ENCODE results near the gene CYS1. TPM values are rescaled to one million over a fixed set of nuclear protein-coding genes. Genes with fewer than 3 reads are reported as not detected.
A peak's percentile ranks its signal among the peaks of the same experiment; 100 is the strongest.

CYS1 gene
- total and polyA plus RNA-seq, 2 of the 13 experiments (the other 11 are each of a cell fraction or from before 2014, with no cell fraction given) = 0.04 TPM; not detected in 1

DNA sequence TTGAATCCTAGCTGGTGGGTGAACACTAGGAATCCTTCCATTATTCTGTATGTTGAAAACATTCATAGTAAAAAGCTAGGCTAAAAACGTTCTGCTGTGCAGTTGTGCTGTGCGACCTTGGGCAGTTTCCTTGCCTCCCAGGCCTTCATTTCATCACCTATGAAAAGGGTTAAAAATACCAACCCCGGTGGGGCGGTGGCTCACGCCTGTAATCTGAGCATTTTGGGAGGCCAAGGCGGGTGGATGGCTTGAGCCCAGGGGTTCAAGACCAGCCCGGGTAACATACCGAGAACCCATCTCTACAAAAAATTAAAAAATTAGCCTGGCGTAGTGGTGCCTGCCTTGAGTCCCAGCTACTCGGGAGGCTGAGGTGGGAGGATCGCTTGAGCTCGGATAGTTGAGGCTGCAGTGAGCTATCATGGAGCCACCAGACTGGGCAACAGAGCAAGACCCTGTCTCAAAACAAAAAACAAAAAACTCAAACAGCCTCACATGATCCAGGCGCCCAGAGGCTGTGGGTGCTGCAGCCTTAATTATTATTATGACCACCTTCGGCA is 39.5 kb upstream of the CYS1 start (continued):
- TF ChIP-seq, protein P1, sequence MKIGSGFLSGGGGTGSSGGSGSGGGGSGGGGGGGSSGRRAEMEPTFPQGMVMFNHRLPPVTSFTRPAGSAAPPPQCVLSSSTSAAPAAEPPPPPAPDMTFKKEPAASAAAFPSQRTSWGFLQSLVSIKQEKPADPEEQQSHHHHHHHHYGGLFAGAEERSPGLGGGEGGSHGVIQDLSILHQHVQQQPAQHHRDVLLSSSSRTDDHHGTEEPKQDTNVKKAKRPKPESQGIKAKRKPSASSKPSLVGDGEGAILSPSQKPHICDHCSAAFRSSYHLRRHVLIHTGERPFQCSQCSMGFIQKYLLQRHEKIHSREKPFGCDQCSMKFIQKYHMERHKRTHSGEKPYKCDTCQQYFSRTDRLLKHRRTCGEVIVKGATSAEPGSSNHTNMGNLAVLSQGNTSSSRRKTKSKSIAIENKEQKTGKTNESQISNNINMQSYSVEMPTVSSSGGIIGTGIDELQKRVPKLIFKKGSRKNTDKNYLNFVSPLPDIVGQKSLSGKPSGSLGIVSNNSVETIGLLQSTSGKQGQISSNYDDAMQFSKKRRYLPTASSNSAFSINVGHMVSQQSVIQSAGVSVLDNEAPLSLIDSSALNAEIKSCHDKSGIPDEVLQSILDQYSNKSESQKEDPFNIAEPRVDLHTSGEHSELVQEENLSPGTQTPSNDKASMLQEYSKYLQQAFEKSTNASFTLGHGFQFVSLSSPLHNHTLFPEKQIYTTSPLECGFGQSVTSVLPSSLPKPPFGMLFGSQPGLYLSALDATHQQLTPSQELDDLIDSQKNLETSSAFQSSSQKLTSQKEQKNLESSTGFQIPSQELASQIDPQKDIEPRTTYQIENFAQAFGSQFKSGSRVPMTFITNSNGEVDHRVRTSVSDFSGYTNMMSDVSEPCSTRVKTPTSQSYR (CRISPR knock-in tag; IDR thresholded peaks at IDR 0.05; ENCODE audit: borderline replicate concordance) = no peak
- TF ChIP-seq ZNF556 (CRISPR knock-in tag; IDR thresholded peaks at IDR 0.05; ENCODE audit: borderline replicate concordance) (0 out of 2 replicates have a peak, but pooled peaks have one; percentile 5), AGO1 (IDR thresholded peaks at IDR 0.05; ENCODE audit: low read depth, low read length, poor library complexity, severe bottlenecking) (no peak), ZNF121 (CRISPR knock-in tag; IDR thresholded peaks at IDR 0.05) (peak; percentile 100), FIP1L1 (IDR thresholded peaks at IDR 0.05; ENCODE audit: borderline replicate concordance, insufficient read depth, low read depth, low read length) (0 out of 2 replicates have a peak, but pooled peaks have one; percentile 8), TGIF2 (CRISPR knock-in tag; IDR thresholded peaks at IDR 0.05) (no peak), SOX5 (CRISPR knock-in tag; IDR thresholded peaks at IDR 0.05; ENCODE audit: borderline replicate concordance) (no peak), ZKSCAN8 (CRISPR knock-in tag; IDR thresholded peaks at IDR 0.05; ENCODE audit: borderline replicate concordance) (no peak), U2AF2 (IDR thresholded peaks at IDR 0.05; ENCODE audit: low read depth, low read length) (no peak)
- TF ChIP-seq, protein P2, sequence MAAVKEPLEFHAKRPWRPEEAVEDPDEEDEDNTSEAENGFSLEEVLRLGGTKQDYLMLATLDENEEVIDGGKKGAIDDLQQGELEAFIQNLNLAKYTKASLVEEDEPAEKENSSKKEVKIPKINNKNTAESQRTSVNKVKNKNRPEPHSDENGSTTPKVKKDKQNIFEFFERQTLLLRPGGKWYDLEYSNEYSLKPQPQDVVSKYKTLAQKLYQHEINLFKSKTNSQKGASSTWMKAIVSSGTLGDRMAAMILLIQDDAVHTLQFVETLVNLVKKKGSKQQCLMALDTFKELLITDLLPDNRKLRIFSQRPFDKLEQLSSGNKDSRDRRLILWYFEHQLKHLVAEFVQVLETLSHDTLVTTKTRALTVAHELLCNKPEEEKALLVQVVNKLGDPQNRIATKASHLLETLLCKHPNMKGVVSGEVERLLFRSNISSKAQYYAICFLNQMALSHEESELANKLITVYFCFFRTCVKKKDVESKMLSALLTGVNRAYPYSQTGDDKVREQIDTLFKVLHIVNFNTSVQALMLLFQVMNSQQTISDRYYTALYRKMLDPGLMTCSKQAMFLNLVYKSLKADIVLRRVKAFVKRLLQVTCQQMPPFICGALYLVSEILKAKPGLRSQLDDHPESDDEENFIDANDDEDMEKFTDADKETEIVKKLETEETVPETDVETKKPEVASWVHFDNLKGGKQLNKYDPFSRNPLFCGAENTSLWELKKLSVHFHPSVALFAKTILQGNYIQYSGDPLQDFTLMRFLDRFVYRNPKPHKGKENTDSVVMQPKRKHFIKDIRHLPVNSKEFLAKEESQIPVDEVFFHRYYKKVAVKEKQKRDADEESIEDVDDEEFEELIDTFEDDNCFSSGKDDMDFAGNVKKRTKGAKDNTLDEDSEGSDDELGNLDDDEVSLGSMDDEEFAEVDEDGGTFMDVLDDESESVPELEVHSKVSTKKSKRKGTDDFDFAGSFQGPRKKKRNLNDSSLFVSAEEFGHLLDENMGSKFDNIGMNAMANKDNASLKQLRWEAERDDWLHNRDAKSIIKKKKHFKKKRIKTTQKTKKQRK (IDR thresholded peaks at IDR 0.05; ENCODE audit: low read length) = no peak
- TF ChIP-seq, protein P3, sequence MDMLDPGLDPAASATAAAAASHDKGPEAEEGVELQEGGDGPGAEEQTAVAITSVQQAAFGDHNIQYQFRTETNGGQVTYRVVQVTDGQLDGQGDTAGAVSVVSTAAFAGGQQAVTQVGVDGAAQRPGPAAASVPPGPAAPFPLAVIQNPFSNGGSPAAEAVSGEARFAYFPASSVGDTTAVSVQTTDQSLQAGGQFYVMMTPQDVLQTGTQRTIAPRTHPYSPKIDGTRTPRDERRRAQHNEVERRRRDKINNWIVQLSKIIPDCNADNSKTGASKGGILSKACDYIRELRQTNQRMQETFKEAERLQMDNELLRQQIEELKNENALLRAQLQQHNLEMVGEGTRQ (IDR thresholded peaks at IDR 0.05; ENCODE audit: low read depth, low read length) = no peak
- TF ChIP-seq, protein P3 (CRISPR knock-in tag; IDR thresholded peaks at IDR 0.05; ENCODE audit: borderline replicate concordance) = 0 out of 2 replicates have a peak, but pooled peaks have one; percentile 13
- TF ChIP-seq, protein P4, sequence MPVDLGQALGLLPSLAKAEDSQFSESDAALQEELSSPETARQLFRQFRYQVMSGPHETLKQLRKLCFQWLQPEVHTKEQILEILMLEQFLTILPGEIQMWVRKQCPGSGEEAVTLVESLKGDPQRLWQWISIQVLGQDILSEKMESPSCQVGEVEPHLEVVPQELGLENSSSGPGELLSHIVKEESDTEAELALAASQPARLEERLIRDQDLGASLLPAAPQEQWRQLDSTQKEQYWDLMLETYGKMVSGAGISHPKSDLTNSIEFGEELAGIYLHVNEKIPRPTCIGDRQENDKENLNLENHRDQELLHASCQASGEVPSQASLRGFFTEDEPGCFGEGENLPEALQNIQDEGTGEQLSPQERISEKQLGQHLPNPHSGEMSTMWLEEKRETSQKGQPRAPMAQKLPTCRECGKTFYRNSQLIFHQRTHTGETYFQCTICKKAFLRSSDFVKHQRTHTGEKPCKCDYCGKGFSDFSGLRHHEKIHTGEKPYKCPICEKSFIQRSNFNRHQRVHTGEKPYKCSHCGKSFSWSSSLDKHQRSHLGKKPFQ (CRISPR knock-in tag; IDR thresholded peaks at IDR 0.05; ENCODE audit: insufficient replicate concordance) = no peak
- TF ChIP-seq, protein P5, sequence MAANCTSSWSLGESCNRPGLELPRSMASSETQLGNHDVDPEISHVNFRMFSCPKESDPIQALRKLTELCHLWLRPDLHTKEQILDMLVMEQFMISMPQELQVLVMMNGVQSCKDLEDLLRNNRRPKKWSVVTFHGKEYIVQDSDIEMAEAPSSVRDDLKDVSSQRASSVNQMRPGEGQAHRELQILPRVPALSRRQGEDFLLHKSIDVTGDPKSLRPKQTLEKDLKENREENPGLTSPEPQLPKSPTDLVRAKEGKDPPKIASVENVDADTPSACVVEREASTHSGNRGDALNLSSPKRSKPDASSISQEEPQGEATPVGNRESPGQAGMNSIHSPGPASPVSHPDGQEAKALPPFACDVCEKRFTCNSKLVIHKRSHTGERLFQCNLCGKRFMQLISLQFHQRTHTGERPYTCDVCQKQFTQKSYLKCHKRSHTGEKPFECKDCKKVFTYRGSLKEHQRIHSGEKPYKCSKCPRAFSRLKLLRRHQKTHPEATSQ (CRISPR knock-in tag; IDR thresholded peaks at IDR 0.05; ENCODE audit: borderline replicate concordance) = no peak
- TF ChIP-seq, protein P6, sequence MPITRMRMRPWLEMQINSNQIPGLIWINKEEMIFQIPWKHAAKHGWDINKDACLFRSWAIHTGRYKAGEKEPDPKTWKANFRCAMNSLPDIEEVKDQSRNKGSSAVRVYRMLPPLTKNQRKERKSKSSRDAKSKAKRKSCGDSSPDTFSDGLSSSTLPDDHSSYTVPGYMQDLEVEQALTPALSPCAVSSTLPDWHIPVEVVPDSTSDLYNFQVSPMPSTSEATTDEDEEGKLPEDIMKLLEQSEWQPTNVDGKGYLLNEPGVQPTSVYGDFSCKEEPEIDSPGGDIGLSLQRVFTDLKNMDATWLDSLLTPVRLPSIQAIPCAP (CRISPR knock-in tag; IDR thresholded peaks at IDR 0.05; ENCODE audit: low read depth) = no peak

All from HepG2 (cell line).